Stimulated activated CD8-positive, alpha-beta memory T cell treated with anti-CD3 and anti-CD28 coated beads, Interleukin-4, amount 100 ng/mL, for 24 hours (primary cell): ENCODE data around the gene AGAP1.
"Not testable (repeated sequence)": the region's sequence is repeated elsewhere in the genome, so short reads cannot be mapped to it uniquely, and the experiment has no call there.

ENCODE experiments used
- DNase-seq: peaks from one replicate; pipeline ENCODE4 v3.0.0-alpha.2; 2020; ENCODE audit warnings: low read depth

AGAP1 gene

DNA sequence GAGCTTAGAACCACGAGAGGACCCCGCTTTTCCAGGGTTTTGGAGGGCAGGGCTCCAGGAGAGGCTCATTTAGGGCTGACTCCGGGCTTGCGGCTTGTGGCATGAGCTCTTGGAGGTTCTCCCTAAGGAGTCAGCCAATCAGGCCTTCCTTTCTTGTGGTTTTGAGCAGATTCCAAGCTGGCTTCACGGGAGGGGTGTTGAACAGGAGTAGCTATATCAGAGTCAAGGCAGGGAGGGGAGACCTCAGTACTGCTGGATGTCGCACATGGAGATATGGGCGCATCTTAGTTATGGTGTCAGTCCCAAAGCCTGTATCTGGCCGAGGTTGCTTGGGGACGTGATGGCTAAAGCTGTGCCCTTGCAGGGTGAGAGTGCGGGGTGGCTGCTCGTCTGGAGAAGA, 98.6 kb downstream of the AGAP1 start:
- DNase-seq, result no peak

DNA sequence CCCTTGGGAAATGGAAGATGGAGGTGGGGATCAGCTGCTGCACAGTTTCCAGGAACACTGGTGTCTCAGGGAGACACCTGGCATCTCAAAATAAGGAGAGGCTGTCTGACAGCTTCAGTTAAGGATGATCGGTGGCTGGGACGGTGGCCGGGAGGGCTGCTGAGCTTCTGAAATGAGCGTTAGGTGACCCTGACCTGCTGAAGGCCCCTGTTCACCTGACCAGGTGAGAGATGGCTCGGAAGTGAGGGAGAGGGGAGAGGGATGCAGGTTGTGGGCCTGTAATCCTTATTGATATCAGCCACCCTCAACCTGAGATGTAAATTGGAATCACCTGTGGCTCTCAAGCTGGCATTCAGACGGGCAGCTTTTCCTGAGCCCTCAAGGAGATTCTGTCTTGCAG, 99.0 kb downstream of the AGAP1 start:
- DNase-seq, result no peak

DNA sequence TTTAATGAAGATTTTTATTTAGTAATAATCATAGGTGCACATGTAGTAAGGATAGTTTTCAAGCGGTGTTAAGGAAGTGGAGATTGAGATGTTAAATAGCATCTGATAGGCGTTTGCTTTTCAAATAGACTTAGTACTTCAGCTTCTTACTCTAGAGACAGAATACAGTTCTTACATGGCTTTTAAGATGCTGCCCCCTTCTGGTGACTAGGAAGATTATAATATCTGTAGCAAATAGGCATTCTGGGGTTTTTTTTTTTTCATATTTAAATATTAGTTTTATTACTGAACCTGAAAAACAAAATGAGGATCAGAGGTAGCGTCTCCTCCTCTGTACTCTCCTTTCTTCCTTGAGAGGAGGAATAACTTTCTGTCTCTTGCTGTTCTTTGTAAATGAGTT, 100.2 kb downstream of the AGAP1 start:
- DNase-seq, result no peak

DNA sequence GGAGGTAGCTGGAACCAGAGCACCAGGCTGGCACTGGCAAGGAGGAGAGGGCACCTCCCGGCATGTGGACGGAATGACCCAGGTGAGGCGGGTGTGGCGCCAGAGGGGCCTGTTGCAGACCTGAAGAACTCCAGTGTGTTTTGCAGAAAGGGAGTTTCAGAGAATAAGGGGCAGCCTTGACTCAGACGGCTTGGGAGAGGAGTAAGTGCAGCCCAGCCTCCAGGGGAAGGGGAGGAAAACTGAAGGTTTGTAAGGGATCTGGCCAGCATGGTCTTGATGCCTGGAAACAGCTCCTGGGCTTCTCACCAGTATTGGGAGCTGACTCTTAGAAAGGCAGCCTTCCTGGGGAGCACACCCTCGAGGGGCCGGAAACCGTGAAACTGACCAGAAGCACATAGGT, 101.1 kb downstream of the AGAP1 start:
- no peak for DNase-seq

DNA sequence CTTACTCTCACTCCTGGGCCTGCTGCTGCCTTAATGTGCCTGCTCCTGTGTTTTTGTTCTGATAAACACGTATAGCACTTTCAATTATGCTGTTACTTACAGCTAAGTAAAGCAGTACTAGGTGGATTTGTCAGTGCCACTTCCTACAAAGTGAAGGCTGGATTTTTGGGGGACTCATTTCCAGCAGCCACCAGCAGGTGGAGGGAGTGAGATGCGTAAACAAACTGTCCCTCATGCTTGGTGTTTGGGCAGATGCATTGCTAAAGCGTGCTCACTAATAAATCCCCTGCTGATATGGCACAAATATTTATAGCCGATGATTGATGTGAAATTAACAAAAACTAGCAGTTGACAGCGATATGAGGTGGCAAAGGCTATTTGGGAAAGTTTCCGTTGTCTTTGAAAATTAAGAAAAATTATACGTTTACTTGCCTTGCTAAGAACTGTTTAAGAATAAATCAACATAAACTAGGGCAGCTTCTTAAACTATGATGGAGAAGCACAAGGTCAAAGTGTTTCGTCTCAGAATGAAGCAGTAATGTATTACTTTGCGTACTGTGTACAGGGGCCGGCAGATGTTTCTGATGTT, 101.7 kb downstream of the AGAP1 start:
- DNase-seq, result peak; percentile 15

DNA sequence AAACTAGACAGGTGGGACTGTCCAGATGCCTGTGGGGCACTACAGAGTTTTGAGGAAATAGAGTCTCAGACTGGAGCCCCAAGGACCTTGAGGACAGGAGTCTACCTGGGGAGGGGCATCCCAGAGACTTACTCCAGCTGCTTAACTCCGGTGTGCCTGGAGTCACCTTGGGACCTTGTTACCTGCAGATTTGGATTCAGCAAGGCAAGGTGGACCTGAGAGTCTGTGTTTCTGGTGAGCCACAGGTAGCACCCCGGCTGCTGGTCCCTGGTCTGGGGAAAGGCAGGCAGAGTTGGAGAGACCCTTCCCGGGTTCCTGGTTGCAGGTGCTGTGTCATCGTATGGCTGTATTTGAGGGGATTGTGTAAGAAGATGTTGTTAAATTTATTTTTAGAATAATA, 102.4 kb downstream of the AGAP1 start:
- DNase-seq, result no peak

DNA sequence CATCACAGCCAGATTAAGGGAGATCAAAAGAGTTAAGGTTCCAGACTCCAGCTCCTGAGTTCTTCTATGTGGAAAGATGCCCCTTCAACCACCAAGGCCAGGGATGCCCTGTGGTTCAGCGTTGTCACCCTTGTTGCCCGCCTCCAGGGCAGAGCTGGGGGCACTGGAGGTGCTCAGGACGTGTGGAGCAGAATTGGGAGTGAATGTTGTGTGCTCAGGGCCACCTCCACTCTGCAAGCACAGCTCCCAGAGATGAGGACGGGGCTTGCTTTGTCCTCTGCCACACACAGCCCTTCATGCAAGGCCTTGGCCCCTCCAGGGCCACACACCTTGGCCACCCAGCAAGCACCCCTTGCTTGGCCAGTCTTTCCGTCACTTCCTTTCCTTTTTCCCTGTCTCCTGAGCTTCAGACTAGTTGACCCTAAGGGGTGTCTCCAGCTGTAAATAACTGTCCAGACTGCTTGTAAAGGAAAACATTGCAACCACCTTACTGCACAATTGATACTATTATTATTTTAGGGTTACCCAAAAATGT, 103.3 kb downstream of the AGAP1 start:
- no peak for DNase-seq

DNA sequence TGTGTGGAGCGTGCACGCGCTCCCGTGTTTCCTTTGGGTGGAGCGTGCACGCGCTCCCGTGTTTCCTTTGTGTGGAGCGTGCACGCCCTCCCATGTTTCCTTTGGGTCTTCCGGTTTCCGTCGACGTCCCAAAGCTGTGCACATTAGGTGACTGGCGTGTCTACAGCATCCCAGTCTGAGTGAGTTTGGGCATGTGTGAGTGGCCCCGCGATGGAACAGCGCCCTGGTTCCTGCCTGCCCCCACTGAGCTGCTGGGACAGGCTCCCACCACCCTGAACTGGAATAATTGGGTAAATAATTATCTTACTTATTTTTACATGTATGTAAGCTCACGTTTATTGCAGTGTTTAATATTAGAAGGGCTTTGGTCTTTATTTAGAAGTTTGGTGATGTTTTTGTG, 104.2 kb downstream of the AGAP1 start:
- DNase-seq, result no peak

DNA sequence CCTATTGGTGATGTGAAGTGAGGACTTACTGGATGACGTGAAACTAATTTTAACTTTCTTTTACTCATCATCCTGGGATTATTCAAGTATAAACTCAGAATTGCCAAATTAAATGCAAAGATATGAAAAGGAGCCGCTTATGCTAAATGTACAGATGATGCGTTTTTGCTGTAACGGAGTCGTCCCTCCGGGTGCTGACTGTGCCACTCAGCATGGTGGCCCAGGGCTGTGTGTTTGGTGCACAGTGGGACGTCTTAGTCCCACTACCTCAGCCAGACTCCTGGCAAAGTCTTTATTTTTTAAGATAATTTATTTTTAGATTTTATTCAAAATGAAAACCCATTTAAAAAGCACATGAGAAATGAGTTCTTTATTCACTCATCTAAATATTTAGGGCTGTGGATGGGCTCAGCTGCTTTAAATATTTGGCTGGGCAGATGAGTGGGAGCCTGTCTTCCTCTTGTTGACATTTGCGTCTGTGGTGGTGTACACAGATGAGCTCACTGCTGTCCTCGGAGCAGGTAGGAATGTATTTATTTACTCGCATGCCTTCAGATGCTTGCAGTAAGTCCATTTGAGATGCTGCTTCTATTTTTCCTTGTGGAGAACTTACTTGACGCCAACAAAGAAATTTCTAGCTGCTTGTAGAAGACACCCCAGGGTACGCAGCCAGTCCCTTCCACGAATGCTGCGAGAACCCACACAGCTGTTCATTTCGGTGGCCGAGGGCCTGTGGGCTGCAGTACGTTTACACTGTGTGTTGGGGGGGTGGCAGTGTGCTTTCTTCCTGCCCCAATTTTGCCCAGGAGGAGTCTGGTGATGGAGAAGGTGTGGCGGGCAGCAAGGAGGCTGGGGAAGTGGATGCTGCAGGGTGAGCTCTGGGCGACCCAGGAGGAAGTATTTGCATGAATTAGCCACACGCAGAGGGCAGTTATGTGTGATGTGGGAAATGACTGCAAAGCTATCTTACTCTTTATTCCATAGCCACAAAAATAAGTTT, 105.0 kb downstream of the AGAP1 start:
- DNase-seq, result no peak

DNA sequence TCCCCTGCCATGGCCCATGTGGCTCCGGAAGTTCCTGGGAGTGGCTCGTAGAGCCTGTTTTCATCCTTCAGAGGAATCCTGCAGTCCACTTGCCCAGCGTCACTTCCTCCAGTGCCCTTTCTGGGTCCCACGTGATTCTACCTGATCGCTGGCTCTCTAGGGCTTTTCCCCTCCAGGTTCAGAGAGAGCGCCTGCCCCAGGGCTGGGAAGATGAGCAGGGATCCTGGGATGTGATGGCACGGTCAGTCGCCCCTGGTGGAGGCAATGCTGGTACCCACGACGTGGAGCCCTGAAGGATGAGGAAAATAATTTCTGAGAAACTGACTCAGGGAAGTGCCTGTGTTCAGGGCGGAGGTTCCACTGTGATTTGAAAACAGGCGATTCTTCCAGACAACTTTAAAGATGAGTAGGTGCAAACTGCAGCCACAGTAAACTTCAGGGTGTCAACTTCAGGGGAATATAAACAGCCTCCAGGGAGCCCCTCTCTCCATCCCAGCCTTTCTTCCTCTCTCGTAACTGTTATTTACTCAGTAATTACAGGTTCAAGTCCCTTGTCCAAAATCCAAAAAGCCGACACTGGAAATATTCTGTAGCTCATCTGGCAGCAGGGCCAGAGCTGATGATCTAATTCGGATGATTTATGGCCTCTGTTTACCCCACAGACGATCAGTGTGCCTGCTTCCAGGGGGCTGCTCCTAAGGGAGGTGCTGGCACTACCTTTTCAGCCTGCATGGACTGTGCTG, 105.9 kb downstream of the AGAP1 start:
- DNase-seq, result no peak

DNA sequence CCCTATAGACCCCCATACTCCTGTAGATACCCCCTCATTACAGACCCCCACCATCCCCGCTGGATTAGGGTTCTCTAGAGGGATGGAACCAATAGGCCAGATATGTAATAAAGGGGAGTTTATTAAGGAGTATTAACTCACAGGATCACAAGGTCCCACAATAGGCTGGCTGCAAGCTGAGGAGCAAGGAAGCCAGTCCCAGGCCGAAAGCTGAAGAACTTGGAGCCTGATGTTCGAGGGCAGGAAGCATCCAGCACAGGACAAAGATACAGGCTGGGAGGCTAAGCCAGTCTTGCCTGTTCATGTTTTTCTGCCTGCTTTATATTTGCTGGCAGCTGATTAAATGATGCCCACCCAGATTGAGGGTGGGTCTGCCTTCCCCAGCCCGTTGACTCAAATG, 106.6 kb downstream of the AGAP1 start:
- no peak for DNase-seq

DNA sequence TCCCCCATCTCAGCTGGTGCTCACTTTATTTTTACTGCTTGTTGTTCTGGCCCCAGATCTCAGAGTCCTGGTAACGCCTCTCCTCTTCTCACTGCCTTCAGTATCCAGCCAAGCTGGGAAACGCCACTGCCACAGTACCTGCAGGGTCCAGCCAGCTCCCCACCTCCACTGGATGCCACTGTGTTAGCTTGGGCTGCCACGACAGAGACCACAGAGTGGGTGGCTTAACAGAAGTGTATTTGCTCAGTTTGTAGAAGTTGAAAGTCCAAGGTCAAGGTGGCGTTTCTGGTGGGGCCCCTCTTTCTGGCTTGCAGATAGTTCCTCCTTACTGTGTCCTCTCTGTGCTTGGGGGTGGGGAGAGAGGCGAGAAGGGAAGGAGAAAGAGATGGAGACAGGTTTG, 107.1 kb downstream of the AGAP1 start:
- DNase-seq, result no peak

DNA sequence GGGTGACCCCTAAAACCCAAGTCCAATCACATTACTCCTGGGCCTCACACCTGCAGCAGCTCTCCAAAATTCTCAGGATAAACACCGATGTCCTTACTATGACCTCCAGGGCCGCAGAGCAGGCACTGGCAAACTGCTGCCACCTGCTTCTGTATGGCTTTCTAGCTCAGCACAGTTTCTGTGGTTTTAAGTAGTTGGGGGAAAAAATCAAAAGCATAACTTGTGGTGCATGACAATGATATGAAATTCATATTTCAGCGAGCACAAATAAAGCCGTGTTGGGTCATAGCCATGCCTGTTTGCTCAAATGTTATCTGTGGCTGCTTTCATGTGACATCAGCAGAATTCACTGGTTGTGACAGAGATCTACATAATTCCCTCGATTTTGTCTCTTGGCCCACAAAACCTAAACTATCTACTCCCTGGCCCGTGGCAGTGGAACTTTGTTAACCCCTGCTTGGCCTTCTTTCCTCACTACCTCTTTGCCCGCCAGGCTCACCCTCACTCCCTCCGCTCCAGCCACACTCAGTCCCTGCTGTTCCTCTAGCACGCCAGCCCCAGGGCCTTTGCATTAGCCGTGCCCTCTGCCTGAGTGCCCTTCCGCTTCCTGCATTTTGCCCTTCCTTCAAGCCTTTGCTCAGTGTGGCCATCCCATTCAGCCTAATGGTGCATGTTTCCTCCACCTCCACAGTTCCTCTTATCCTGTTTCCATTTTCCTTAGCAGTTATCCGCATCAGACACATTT, 108.3 kb downstream of the AGAP1 start:
- DNase-seq, result no peak

DNA sequence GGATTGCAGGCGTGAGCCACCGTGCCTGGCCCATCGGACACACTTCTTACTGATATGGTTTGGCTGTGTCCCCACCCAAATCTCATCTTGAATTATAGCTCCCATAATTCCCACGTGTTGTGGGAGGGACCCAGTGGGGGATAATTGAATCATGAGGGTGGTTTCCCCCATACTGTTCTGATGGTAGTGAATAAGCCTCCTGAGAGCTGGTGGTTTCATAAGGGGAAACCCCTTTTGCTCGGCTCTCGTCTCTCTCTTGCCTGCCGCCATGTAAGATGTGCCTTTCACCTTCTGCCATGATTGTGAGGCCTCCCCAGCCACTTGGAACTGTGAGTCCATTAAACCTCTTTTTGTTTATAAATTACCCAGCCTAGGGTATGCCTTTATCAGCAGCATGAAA, 109.1 kb downstream of the AGAP1 start:
- DNase-seq, result not testable (repeated sequence)

DNA sequence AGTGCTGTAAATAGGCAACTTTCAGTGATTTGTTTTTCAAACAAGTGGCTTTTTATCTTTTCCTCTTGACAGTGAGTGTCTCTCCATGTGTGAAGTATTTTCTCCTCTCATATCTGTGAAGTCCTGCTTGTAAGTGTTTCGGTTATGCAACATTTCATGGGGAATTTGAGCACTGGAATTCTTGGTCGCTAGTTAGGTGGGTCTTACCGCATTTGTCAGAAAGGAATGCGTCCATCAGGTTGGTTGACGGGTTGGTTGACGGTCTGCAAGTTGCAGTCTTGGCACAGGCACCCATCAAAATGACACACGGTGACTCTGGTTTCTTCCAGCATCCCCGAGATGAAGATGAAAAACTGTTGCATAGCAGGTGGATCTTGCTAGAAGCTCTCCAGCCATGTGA, 109.8 kb downstream of the AGAP1 start:
- no peak for DNase-seq

DNA sequence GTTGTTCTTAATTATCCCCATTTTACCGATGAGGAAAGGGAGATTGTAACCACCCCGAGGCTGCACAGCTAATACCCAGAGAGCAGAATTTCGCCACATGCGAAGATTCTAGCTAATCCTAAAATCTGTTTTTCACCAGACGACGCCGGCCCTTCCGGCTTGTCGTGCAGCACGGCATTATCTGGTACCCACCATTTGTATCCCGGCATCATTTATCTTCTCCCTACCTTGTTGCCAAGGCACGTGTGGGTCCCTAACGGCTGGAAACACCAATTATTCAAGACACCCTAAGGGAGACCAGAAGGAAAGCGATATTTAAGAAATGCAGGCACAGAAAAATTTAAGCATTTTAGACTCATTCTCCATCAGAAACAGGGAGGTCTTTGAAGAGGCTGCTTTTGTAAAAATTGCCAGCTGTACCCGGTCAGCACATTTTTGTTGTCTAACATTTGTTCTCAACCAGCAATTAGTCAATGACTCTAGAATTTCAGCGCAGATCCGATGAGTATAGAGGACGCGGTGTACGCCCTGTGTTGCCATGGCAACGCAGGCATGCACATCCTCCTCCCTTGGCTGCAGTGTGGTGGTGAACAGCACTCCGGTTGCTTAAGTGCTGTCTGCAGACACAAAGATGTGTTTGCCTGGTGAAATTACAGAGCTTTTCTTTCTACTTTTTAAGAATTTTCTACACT, 111.6 kb downstream of the AGAP1 start:
- no peak for DNase-seq

DNA sequence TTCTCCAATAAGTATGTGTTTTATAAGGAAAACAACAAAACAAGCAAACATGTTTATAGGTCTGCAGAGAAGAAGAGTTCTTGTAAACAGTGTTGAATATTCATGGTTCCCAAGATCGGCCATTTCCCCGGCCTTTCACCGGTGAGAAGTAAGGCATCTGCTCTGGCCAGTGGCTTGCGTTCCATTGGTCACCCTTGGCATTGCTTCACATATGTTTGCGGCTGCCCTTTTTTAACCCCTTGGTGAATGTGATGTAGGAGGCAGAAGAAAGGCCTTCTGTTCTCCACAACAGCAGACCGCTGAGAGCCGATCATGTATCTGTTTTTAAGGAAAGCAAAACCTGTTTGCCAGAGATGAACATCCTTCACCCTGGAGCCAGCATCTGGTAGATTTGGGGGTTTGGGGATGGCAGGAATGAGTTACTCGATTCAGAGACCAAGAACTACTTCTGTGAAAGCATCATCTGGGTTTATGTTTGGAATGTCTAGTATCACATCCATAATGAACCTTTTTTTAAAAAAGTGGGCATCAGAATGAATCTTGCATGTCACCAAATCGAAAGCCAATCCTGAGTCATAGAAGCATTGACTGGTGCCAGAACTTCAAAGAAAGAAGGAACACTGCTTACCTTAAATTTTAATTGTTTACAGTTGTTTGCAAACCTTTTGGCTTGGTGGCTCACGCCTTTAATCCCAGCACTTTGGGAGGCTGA, 112.3 kb downstream of the AGAP1 start:
- no peak for DNase-seq

DNA sequence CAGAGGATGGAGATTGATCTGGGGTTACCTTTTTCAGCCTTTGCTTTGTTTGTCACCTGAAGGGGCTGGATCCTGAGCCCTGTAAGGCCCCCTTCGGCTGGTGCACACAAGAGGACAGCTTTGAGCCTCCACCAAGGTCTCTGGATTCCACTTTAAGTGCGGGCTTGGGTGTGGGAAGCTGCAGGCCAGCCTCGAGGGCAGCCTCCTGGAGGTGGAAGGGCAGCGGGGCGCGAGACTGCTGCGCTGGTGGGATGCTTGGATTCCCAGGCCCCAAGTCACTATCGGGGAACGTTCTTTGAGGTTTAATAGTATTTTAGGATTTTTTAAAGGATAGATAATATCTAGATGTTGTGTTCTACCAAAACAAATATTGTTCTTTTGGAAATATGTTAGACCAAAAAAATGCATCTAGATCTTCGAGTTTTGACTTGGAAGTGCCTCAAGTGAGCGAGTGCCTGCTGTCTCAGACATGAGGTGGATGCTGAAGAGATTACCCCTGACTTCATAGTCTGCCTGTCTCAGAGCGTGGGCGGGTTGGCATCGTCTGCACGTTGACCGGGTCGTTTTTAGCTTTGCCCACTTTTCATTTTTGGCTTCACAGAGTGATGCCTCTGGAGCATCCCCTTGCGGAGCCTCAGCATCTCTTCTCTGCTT, 113.8 kb downstream of the AGAP1 start:
- DNase-seq, result no peak

DNA sequence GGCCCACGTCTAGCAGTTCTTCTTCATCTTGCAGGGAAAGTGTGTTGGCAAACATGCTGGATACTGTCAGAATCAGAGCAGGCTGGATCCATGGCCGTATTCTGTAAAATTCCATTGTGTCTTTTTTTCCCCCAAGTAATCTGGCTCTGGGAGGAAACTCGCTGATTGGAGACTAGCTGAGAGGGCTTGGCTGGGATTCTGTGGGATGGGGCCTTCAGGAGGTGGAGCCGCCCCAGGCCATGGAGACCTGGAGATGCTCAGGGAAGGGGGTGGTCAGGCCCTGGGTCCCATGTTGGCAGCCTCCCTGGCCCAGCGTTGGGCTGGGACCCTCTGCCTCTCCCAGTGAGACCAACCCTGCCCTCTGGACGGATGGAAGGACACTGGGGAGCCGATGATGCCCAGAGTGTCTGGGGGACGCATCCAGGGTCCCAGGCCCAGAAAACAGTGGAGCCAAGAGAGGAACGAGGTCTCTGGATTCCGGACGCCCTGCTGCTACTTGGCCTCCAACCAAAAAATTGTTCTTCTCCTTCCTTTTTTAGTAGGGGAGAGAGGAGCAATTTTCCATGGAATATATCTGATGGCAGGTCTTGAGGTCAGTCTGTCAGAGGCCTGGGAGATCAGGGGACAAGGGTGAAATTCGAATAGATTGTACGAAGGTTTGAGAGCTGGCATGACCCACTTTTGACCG, 114.5 kb downstream of the AGAP1 start:
- no peak for DNase-seq

DNA sequence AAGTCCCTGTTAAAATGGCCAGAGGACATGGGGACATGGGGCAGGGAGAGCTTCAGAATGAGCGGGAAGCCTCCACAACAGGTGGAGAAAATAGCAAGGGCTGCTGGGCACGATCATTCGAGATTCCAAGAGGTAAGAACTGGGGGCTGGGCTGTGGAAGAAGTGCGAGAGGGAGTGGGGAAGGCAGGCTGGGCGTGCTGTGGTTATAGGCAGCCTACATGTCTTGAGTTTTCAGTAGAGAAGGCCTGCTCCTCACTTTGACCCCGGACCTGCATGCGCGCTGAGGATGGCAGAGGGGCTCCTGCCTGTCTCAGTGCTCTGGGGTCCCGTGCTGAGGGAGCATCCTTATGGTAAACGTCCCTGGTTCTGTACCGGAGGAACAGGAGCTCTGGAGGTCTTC, 115.5 kb downstream of the AGAP1 start:
- no peak for DNase-seq
